HuH-7 (cell line): Measurements from ENCODE around the gene XPNPEP3.

Experiments
- DNase-seq: peaks from one replicate; pipeline ENCODE4 v3.0.0; 2011; ENCODE audit warnings: low spot score

XPNPEP3 gene

DNA sequence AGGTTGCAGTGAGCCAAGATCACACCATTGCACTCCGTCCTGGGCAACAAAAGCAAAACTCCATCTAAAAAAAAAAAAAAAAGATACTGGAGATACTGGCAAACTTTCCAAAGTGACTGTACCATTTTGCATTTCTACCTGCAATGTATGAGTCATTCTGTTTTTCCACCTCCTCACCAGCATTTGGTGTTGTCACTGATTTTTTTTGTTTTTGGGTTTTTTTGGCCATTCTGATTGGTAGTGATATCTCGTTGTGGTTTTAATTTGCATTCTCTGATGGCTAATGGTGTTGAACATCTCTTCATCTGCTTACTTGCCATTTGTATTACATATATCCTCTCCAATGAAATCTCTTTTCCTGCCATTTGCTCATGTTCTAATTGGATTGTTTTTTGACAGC, 82.3 kb downstream of the XPNPEP3 start:
- DNase-seq, result no peak

DNA sequence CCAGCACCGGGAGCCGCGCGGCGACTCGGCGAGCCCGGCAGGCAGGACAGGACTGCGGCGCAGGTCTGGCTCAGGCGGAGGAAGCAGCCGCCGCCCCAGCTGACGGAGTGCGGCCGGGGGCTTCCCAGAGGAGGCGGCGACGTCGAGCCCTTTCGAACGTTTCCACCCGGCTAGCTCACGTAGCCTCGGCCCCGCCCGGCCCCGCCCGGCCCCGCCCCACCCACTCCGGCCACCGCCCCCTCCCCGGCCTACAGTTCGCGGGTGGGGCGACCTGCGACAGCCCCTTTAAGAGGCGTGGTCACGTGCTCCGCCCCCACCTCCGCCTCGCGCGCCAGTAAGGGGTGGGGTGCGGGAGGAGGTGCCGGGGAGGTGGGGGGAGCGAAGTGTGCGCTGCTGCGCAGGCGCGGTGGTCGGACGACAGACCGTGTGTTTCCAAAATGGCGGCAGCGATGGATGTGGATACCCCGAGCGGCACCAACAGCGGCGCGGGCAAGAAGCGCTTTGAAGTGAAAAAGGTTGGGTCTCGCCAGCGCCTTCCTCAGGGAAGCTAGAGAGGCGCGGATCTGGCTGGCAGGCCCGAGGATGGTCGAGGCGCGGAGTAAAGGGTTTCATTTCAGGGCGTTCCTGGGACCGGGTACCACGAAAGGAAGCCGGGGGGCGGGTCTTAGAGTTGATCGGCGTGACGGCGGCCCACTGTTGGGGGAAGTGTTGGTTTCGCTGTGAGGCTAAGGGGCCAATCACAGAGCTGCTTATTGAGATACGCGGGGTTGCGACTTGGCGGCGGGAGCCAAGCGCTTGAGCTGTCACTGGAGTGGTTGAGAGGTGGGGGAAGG, 94.2 kb downstream of the XPNPEP3 start, which contains the start of gene RBX1:
RBX1 (plus strand) TSS at position 417 of the 833 bp plus-strand sequence; CDS start at position 438, 21 bp downstream.
- peak; percentile 98 for DNase-seq

DNA sequence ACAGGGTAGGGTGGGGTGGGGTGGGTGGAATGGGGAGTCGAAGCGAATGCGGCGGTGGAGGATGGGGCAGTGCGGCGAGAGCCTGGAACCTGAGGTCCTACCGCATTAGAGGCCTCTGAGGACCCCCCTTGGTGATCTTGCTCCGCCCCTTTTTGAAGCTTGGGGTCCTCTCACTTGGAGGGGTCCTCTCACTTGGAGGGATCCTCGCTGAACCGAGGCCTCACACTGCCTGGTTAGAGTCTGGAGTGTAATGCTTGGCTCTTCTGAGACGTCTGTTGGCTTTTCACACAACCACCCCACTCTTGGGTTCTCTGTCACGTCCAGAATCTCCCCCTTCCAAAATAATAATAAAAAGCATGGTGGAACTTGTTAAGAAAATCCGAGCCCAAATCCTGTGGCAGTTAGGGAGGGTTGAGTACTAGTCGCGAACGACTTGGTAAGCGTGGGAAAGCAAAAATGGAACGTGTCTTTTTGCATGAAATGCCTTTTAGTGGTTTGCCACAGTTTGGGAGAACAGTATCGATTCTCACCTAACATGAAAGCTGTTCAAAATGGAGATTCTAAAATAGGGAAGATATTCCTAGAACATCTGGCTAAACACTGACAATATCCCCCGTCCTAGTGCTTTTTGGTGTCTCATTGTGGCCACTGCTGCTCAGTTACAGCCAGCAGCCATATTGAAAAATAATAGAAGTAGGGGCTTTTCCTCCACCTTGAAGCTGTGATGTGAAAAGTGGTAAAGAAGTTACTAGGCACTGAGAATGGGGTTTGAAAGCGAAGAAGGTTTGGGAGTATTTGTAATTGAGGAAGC, 95.1 kb downstream of the XPNPEP3 start:
- no peak for DNase-seq

DNA sequence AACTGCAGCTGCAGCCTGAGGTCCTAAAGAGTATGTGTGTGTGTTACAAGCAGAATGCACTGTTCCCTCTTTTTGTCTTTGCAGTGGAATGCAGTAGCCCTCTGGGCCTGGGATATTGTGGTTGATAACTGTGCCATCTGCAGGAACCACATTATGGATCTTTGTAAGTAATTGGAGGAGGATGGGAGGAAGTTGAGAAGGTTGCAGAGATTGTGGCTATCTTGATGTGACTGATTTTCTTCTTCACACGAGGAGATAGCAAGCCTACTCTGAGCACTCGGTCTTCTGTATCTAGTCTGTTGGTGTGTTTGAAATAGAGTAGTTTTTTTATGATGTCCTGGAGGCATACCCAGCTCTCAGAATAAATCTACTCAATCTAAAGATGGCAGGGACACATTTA, 96.5 kb downstream of the XPNPEP3 start:
- no peak for DNase-seq

DNA sequence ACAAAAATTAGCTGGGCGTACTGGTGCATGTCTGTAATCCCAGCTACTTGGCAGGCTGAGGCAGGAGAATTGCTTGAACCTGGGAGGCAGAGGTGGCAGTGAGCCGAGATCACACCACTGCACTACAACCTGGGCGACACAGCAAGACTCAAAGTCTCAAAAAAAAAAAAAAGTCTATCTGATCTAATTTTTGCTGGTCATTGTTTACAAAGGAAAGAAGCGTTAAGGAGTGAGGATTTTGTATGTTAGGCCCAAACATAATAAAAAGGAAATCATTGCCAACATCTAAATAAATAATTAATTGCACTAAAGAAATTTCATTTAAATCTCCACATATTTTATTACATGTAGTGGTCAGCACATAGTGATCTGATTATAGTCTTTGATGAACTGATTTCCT, 97.2 kb downstream of the XPNPEP3 start:
- no peak for DNase-seq

- no peak for DNase-seq
These were observed 98.6 kb downstream of the XPNPEP3 start for GRCh38 chr22:40955571-40955970.

DNA sequence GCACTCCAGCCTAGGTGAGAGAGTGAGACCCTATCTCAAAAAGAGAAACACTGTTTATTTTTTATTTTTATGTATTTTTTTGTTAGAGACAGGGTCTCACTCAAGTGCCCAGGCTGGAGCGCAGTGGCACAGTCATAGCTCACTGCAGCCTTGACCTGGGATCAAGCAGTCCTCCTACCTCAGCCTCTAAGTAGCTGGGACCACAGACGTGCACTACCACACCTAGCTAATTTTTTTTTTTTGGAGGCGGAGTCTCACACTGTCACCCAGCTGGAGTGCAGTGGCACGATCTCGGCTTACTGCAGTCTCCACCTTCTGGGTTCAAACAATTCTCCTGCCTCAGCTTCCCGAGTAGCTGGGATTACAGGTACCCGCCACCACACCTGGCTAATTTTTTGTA, 100.7 kb downstream of the XPNPEP3 start:
- no peak for DNase-seq

DNA sequence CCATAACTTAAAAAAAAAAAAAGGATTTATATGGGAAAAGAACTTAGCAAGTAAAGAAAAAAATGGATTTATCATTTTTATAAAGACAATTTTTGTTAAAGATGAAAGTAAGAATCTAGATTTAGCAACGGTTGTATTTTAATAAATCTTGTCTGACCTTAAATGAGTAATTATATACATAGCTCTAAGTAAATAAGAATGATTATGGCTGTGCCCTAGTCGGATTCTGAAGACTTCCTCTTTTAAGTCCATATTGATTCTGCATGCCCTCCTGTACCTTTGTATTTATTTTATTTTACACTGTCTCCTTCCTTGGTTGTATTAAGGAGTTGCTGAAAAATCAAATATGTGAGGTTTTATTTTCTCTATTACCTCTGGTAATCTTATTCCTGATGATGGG, 101.4 kb downstream of the XPNPEP3 start:
- DNase-seq, result no peak

GRCh38 chr22:40960145-40960544, 103.2 kb downstream of the XPNPEP3 start:
- DNase-seq, result no peak

GRCh38 chr22:40965936-40966725, 109.2 kb downstream of the XPNPEP3 start:
- no peak for DNase-seq

DNA sequence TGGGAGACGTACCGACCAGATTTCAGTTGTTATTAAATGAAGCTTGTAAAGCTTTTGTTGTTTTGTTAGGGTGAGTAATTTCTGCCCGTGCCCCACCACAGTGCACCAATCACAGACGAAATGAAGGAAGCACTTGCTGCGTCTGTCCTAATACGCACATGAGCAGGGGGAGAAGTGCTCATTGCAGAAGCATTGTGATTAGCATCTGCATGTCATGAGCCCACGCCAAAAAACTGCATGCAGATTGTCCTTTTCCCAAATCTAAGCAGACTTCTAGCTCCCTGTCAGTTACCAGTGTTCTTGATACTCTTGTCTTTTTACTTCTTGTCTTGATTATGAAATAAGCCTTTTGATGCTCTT, 109.8 kb downstream of the XPNPEP3 start:
- no peak for DNase-seq

DNA sequence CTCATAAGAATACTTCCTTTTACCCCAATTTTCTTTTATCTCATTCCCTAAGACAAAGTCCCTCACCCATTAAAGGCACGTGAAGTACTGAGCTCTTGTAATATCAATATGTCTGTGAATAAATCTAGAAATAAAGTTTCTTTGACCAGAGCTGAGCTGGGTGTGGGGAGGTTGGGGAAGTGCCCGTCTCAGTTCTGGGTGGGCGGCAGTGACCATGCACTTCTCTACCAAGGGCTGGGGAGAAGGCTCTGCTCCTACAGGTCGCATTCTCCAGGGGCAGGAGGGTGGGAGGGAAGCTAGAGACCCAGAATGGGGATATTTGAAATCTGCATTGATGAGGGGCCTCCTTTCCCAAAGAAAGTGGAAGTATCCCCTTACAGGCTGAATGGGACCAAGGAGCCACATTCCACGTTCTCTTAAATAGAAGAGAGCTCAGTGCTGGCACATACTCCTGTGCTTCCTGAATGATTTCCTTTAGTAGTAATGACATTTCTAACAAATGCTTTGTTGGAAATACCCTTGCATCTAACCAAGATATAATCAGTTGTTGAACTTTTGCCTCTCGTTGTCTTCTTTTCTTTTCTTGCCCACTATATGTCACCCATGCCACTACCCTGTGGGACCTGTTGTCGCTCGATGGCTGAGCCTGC, 110.3 kb downstream of the XPNPEP3 start:
- no peak for DNase-seq

DNA sequence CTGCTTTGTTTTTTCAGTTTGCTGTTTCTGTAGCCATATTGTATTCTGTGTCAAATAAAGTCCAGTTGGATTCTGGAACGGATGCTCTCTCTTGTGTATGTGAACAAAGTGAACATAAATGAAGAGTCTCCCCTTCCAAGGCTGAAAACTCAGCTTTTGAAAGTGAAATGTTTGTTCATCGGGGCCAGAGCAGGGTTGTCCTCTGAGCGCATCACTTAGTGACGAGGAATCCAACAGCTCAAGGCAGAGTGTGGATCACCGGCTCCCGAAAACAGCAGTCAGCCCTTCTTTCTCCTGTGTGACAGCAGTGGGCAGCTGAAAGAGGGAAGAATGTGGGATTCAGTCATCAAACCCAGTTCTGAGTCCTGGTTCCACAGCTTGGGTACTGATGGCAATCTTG, 115.6 kb downstream of the XPNPEP3 start:
- no peak for DNase-seq

DNA sequence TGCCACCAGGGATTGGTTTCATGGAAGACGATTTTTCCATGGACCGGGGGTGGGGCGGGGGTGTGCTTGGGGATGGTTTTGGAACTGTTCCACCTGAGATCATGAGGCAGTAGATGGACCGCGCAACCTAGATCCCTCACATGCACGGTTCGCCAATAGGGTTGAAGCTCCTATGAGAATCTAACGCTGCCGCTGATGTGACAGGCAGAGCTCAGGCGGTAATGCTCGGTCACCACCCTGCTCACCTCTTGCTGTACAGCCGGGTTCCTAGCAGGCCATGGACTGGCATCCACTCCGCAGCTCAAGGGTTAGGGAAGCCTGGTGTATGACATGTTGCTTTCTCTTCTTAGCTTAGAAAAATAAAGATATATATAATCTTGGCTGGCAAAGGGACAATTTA, 116.2 kb downstream of the XPNPEP3 start:
- DNase-seq, result no peak

DNA sequence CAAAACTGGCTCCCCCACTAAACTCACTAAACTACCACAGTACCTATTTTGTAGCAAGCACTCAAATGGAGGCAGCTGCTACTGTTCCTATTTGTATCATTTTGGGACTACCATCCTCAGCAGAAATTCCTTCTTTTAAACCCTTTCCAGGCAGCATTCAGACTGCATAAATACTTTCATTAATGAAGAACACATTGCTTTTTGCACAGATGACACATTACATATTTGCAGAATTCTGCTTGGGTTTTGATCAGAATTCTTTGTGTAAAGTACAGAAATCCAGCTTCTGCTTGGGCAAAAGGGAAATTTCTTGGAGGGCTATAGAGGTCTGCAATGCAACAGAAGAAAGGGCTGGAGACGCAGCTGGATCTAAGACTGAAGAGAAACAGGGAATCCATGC, 118.4 kb downstream of the XPNPEP3 start:
- no peak for DNase-seq

DNA sequence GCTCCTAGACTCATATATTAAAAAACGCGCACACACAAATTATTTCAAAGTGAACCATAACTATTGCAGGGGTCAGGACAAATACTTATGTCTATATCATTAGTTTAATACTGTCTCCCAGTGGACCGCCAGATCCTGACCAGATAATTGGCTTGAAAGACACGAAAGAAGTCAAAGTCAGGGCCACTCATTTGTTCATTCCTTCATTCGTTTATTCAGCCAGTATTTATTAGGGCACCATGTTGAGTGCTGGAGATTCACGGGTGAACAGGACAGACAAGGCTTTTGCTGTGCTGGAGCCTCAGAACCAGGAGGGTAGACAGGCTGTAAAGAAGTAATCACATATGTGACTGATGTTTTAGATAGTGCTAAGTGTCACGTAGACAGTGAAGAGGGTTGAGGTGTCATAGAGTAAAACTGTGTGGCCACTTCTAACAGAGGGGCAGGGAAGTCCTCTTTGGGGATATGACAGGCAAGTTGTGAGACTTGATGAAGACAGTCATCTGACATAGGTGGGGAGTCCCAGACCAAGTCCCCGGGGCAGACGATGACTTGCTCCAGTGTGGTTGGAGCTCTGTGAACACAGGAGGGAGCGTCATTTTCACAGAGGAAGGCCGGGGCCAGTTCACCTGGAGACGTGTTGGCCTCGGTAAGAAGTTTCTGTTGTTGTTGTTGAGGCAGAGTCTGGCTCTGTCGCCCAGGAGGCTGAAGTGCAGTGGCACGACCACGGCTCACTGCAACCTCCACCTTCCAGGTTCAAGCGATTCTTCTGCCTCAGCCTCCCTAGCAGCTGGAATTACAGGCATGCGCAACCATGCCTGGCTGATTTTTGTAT, 120.1 kb downstream of the XPNPEP3 start:
- DNase-seq, result no peak

DNA sequence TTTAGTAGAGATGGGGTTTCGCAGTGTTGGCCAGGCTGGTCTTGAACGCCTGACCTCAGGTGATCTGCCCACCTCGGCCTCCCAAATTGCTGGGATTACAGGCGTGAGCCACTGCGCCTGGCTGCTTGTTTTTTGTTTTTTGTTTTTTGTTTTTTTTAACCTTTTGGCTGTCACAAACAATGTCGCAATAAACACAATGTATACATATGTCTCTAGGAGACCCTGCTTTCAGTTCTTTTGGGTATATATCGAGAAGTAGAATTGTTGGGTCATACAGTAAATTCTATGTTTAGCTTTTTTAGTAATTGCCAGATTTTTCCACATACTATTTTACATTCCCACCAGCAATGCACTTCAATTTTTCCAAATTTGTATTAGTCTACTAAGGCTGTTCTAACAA, 122.2 kb downstream of the XPNPEP3 start:
- no peak for DNase-seq

DNA sequence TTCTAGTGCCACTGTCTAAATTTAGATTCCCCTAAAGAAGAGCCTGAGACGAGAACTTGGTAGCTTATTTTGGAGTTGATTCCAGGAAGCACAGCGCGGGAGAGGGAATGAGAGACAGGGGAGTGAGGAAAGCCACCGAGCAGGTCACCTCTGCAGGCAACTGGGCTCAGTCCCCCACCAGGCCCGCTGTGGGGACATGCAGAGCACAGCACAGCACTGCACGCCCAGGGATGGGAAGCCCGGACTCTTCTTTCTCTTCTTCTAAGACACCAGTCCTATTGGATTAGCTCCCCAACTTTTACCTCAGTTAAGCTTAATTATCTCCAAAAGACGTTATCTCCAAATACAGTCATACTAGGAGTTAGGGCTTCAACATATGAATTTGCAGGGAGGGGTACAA, 122.9 kb downstream of the XPNPEP3 start:
- no peak for DNase-seq
